Measurements from ENCODE around the gene FAM72A. TPM values are rescaled to one million over a fixed set of nuclear protein-coding genes. Genes with fewer than 3 reads are reported as not detected.

Gene FAM72A
- total RNA-seq, 1 donor: 3.5 TPM

GRCh38 chr1:206142770-206143169 is 59.9 kb downstream of the FAM72A start:
- no peak for DNase-seq (ENCODE audit: low read depth)

GRCh38 chr1:206142011-206142410 is 60.6 kb downstream of the FAM72A start:
- H3K4me3 ChIP-seq (ENCODE audit: low read depth, low read length): no peak overlapping the region
- no peak for TF ChIP-seq CTCF (IDR thresholded peaks at IDR 0.05; ENCODE audit: insufficient read depth, low read depth, low read length)
- no peak for DNase-seq (ENCODE audit: low read depth)

More at GRCh38 chr1:206142770-206143169, 59.9 kb downstream of the FAM72A start:
- TF ChIP-seq CTCF (IDR thresholded peaks at IDR 0.05; ENCODE audit: insufficient read depth, low read depth, low read length): no peak
- H3K4me3 ChIP-seq (ENCODE audit: low read depth, low read length): no peak overlapping the region

- no peak for DNase-seq (ENCODE audit: low read depth)
- no peak overlapping the region for H3K4me3 ChIP-seq (ENCODE audit: low read depth, low read length)
- no peak for TF ChIP-seq CTCF (IDR thresholded peaks at IDR 0.05; ENCODE audit: insufficient read depth, low read depth, low read length)
These were observed 66.4 kb downstream of the FAM72A start for GRCh38 chr1:206136241-206136640.

Other genes with a start within 250 kb of the FAM72A start
- gene RAB7B, start 199.4 kb downstream of the FAM72A start, total RNA-seq: 4.2 and 5.2 TPM in 2 replicates
- not detected in 2 replicates for gene CTSE, start 178.9 kb downstream of the FAM72A start, total RNA-seq
- gene RHEX, start 149.7 kb downstream of the FAM72A start, total RNA-seq: not detected in 2 replicates
- gene AVPR1B, start 85.5 kb downstream of the FAM72A start, total RNA-seq: not detected in 2 replicates
- 43.8 and 45.3 TPM in 2 replicates for gene SRGAP2, start 702 bp upstream of the FAM72A start, total RNA-seq

Data from fibroblast of villous mesenchyme (primary cell).